ENCODE results near the gene KCTD16.
A peak's percentile ranks its signal among the peaks of the same experiment; 100 is the strongest.

Gene KCTD16

DNA sequence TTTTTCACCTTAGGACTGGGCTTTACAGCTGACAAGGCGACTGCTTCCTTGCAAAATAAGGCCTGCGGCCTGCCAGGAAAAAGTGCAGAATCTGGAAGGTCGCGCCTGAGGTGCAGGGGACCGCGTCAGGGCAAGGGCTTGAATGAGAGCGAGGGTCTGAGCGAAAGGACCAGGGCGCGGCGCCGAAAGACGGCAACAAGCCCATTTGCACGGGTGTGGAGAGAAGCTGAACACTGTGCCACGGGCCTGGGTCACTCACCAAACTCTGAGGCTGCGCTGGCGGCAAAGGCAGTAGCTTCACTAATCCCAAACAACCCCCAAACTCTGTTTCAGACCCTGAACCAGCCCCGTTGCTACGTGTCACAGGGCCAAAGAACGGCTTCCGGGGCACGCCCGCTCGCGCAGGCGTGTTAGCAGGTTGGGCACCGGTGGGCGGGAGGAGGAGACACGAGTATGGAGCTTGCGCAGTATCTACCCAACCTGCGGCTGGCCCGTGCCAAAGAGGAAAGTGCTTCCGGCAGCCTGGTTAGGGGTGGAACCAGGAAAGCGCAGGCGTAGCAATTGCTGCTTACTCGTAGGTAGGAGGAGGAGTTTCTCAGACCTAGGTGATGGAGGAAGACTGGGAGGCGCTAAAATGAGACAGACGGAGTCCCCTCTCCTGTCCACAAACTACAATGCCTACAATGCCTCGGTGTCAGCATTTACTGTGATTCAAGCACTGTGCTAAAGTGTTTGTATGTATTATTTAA lies at the start of gene KCTD16, which contains the start of gene YIPF5:
KCTD16 (plus strand) TSS at position 598 of the 749 bp plus-strand sequence.
YIPF5 (minus strand) TSS at position 384 of the 749 bp plus-strand sequence. CDS start 704 bp downstream, outside the sequence.
- DNase-seq = peak; percentile 96

DNA sequence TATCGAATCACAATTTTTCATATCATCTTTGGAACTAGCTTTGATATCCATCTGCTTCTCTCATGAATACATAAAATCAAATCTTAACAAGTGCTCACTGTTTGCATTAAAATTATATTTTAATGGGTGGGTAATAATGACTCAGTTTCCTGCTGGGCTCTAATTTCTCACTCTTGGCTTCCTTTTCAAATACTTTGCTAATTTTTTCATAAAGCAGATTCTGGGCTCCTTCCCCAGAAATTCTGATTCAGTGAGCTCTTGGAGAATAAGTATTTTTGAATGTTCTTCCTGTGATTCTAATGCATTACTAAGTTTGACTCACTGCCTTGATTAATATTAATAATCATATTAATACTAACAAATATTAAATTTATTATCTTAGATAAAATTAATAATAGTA lies 49.1 kb upstream of the KCTD16 start:
- no peak for DNase-seq

DNA sequence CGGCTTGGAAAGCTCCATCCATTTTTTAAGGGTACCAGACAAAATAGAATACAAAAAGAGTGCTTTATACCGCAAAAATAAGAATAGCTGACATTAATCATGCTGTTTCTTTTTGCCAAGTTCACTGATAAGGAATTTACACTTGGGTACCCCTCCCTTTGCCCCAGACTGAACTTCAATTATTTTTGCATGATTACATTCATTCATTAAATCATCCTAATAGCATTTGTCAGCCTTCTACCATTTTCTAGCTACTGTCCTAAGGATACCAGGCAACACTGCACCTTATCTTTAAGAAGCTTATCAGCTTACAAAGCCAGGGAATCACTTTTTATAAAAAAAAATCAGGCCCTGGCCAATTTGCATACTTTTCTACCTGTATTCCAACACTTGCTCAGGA lies 48.6 kb upstream of the KCTD16 start:
- no peak for DNase-seq

DNA sequence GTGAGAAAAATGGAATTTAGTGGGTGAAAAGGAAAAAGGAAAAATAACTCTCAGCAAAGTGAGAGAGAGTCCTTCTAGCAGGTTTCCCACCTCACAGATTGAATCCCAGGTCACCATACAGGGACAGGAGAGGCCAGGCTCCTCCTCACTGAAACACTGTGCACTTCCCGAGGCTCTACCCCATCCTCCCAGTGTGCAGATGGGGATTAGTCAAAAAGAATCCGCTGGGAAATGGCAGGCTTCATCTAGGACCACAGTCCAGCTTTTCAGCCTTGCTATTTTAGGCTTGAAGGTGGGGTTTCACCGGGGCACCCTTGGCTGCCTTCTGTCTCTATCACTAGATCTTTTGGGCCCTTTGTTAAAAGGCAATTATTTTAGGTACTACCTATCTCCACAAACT lies 48.0 kb upstream of the KCTD16 start:
- DNase-seq = no peak

DNA sequence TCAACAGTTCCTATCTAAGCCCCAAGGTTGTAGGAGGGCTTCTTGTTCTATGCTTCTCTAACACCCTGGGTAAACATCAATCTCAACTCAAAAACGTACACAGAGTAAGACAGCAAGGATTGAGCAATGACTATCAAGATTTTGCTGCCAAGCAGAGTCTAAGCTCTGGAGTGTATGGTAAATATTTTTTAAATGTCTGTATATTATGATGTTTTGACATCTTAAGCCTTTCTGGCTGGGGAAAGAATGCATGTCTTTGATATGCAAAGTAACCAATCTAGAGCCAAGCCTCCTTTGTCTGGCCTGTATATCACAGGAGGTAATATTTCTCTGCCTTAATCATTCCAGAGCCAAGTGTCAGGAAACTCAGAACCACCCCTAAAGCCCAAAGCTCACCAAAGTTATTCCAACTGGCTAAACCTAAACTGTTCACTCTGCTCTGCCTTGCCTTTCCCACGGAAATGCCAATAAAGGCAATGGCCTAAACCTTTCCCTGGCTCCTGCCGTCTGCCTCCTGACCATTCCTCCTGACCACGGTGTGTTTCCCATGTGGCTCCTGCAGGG lies 45.4 kb upstream of the KCTD16 start:
- no peak for DNase-seq

DNA sequence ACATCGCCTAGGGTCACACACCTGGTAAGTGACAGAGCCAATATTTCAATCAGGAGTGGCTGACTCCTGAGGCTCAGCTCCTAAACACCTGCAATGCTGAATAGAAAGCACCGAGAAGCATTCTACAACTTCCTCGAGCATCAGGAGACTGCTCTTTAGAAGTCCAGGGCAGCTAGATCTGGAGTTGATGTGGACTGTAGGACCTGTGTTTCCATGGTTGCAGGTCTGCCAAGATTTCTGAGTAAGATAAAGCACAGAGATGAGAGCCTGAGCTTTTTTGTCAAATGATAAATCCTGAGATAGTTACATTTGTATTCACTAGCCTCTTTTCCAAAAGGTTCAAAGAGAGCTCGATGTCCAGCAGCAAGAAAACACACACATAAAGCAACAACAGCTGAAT lies 44.0 kb upstream of the KCTD16 start:
- DNase-seq = no peak

DNA sequence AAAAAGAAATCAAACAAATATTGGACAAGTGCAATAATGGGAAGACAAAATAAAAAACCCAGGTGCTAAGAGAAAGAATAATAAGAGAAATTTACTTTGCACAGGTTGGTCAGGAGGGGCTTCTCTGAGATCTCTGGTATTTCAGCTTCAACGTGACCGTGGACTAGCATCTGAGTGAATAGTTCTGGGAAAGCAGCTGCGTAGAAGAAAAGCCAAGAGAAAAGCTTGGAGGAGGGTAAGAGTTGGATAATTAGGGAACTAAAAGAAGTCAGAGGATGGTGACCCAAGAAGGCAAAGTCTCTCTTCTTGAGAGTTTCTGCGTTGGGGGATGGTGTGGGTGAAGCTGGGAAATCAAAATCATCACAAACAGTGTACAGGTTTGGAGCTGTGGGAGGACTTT lies 41.8 kb upstream of the KCTD16 start:
- no peak for DNase-seq

DNA sequence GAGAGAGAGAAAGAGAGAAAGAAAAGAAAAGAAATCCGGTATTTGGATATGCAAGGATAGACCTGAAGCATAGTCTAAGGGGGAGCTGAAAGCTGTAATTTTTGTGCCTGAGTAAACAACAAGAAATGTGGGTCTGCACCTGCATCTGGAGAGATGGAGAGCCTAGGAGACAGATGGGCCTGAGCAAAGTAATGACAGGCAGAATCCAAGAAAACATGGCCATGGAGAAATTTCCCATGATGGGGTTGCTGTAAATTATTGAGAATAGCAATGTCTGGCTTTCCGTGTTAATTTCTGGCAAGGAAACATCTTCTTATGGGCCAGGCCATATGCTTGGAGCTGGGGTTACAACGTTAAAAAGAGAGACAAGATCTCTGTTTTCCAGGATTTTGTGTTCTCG lies 40.4 kb upstream of the KCTD16 start:
- no peak for DNase-seq

DNA sequence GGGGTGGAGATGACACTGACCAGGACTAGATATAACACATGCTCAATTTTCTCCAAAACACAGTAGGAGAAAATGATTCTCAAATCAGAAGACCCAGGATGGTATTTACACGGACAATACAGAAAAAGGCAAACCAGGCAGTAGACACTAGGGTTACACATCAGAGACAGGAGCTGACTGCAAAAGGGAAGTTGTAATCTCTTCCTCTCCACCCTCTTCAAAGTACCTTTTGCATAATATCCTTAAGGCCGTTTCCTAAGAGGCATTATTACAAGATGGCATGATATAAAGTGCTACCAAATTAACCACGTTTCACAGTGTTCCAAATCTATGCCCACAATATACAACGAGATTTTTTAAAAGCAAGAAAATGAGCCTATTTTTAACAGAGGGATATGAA lies 39.4 kb upstream of the KCTD16 start:
- no peak for DNase-seq

DNA sequence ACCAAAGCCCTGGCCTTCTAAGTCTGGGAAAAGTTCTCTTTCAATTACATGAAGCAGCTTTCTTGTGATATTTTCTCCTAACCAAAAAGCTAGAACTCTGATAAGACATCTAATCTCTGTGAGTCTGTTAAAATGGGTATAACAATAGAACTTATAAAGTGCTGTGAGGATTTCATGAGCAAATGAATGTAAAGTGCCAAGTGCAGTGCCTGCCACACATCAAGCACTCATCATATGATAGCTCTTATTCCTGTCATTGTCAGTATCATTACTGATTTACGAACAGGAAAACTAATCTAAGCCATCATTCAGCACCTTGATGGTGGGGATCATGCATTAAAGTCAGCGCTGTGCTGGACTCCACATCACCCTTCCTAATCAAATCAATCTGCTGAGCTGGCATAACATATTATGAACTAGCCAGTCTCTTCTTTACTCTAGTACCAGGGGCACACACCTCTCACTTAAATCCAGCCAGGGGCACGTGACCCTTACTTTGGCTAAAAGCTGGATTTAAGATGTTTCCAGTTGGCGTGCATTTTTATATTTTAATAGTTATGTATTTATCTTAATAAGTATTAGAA lies 37.5 kb upstream of the KCTD16 start:
- no peak for DNase-seq

DNA sequence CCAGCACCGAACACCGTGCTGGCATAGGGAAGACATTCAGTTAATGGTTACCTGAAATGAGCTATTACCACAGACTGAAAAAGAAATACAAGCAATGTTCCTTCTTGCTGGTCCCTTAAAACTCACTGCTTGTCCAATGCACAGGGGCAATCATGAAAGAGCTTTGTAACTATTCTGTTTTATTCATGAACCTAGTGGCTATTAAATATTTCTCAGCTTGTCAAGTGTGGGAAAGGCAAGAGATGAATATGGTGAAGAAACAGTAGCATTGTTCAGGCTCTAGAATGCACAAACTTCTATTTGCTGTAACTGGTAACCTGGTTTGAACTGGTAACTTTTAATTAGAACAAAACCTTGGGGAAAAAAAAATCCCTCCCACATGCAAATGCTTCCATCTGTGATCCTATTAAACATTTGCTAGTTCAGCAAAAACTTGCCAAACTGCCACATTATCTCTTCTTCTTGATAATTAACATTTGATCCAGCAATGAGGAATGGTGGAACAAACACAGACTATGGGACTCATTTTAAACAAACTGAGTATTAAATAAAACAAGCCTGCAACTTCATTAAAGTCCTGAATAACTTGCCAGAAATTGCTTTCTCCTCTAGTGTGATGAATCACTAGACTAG lies 36.4 kb upstream of the KCTD16 start:
- no peak for DNase-seq

DNA sequence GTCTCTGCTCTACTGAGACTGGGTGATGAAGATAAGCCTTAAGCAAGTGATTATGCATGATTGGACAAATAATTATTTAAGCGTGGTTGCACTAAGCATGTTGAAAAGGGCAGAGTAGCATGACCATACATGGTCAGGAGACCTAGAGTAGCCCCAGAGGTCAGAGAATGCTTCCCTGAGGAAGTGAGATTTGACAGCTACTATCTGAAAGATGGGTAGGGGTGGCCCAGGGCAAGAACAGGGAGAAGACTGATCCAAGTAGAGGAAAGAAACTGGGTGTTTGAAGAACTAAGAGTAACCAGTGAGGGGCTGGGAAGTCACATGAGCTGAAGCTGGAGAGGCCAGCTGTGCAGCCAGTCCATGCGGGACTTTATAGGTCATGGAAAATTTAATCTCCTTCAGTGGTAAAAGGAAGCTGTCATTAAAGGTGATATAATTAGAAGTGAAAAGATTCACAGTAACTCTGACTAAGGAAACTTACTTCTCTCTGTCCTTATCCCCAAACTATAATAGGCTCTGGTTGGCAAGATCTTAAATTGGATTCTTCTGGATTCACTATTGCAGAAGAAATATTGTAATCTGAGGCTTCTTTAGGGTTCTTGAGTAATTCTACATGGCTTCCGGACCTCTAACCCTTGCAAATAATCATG lies 35.4 kb upstream of the KCTD16 start:
- DNase-seq = no peak

DNA sequence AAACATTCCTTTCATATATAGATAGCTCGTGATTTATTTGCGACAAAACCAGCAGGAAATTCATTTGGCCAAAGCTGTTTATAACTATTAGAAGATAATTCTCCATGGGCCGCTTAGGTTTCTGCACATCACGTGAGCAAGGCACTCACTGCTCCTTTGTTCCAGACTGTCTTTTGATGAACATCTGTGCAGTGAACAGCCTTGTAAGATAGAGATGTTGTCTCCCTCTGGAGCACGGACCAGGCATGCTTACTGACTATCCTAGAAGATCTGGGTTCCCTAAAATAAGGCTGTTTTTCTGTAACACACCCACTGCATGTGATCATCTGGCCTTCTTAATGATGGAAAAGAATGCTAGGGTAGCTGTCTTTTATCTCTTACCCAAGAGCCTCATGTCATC lies 31.1 kb upstream of the KCTD16 start:
- no peak for DNase-seq

DNA sequence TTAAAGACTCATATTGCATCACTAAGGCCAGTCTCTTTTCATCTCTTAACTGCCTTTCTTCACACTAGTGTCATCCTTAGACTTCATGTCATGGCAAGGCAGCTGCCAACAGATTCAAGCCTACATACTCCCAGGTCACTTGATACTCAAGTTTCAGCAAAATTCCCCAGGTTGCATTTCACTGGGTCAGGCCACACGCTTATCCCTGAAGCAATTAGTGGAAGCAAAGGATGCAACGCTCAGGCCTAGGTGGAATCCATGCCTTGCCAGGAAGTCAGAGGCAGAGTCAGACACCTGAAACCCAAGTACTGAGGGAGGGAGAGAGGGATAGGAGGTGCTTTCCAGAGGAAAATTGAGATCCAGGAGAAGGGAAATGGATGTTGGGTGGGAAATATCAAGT lies 29.1 kb upstream of the KCTD16 start:
- no peak for DNase-seq

DNA sequence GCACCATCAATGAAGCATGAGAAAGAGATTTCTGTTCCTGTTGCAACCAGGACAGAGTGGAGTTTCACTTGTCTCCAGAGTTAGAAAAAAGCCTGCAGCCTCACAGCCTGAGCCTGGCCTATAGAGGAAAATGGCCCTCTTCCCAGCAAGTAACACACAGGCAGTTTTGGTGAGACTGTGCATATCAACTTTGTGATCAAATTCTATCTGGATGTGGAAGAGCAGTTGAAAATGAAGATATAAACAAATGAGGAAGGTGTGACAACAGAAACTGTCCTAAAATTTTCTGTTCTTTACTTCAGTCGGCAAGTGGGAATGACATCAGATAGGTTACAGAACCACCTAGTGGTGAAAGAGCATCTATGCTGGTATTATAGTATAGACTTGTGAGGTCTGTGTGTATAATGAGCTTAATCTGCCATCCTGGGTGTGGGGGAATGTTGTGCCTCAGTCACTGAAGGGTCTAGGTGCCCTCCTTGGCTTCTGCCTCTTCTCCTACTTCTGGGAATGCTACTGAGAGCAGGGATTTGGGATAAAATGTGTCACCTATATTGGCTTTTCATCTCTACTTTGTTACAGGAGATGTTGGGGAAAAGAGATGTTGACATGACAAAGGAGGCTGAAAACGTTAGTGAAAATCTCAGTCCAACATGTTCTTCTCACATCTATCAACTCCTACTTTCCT lies 28.4 kb upstream of the KCTD16 start:
- DNase-seq = no peak

DNA sequence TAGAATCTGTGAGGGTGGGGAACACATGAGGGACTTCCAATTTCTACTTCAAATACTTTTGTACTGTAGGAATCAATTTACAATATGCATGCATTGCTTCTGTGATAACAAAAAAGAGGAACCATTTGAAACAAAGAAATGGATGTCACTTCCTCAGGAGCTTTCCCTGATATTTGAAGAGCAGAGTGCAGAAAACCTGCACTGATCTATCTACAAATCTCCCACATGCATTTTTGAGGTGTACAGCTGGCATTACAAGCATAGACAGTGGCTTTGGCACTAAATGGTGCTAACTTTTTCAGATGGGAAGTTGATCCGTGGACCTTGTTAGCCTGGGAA lies 27.9 kb upstream of the KCTD16 start:
- no peak for DNase-seq

DNA sequence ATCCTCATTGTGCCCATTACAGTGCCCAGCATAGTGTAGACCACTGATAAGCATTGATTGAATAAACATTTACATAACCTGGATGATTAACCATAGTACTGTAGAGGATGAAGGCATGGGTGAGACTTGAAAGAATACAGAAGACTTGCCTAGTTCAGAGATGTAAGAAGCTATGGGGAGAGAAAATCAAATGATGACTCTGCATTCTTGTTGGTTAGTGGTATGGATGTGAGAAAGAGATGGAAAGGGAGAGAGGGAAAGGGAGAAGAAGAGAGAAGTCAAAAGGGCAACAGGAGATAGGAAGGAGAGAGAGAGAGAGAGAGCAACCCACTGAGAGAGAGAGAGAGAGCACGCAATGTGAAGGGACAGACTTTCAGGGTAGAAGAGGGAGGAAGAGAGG lies 27.0 kb upstream of the KCTD16 start:
- no peak for DNase-seq

DNA sequence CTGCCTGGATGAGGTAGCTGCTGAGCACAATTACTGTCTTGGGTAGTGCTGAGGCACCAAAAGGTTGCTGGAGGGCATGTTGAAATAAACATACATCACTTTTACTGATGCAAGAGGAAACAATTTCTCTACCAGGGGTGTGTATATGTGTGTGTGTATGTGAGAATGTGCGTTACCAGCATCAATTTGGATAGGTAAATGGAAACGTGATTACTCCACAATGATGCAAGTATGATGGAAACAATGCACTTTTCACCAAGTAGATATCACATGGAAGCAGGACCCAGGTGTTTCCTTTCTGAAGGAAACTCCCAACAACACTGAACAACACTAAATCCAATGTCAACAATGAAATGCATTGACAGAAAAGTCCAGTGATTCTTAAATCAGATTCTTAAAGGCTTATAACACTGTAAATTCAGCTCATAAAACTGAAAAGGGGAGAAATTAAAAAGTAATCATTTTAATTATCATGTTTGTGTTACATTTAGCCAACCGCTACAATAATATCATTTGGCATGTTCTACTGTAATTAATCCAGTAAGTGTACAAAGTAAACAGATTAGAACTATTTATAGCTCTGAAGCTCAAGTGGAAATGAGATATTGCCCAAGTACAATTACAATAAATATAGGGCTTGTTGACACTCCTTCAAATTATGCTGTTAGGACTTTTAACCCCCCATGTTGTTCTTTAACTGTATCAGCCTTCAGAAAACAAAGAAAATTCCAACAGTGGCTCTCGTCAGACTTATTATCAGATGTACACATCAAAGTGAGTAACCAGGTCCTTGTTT lies 25.5 kb upstream of the KCTD16 start:
- no peak for DNase-seq

DNA sequence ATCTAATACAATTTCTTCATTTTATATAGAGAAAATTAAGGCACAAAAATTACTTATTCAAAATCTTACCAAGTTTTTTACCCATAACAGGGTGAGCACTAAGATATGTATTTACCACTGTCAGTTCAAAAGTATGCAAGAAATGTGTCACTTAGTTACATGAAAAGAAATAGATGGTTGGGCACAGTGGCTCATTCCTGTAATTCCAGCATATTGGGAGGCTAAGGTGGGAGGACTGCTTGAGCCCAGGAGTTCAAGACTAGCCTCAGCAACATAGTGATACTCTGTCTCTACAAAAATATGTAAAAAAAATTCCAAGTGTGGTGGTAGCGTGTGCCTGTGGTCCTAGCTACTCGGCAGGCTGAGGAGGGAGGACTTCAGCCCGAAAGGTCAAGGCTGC lies 19.6 kb upstream of the KCTD16 start:
- no peak for DNase-seq

DNA sequence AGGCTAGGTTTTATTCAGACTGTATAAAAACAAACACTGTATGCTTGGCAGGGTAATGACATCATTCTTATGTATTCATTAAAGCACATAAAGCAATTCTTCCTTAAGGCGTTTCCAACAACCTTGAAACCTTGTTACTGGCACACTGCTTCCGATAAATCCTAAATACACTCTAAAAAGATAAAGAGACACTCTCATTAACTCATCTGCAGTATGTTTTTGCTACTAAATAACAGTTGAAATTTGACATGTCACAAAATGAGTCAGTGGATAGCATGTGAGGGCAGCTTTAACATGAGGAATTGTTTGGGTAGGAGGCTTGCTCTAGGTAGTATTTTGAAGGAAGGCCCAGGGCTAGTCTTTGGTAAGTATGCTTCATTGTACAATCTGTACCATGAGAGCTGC lies 13.9 kb upstream of the KCTD16 start:
- DNase-seq = no peak

DNA sequence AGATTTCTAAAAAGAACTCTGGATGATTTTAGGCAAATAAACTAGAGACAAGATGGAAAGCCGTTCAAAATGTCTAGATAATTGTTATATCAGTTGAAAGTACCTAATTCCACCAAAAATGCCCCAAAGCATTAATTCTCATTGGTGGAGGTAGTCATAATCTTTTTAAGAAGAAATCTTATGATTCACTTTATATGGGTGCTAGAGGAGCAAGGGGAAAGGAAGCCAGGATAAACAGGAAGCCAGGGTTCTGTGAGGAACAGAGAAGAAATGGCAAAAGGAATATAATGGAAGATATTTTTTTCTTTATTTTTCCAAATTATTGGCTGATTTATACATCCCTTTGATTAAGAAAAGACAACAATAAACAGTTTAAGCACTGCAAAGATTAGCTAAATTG lies 8.0 kb upstream of the KCTD16 start:
- no peak for DNase-seq

DNA sequence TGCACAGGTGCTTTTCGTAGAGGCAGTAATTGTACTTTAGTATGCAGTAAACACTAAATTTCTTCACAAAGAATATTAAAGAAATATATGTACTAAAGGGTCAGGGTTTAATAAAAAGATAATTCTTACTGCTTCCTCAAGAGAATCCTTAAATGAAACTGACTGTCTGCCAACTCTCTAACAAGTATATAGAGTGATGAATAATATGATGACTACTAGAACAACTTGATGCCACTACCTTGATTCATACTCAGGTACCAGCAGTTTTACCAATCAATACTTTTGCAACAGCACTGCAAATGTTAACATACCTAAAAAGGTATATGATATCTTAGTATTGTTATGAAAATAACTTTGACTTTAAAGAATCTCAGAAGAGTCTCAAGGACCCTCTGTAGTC lies 4.0 kb upstream of the KCTD16 start:
- no peak for DNase-seq
